Trophoblast cell (in vitro differentiated cells and primary cell): Measurements from ENCODE around the gene LY6G6D.
"Not testable (repeated sequence)": the region's sequence is repeated elsewhere in the genome, so short reads cannot be mapped to it uniquely, and the experiment has no call there.

ENCODE experiments used
- DNase-seq, 2 donors: peaks; one replicate each; pipeline ENCODE4 v3.0.0-alpha.2; 2016
- H2AFZ ChIP-seq: 2 replicates; pipeline ENCODE4 v1.6.1; 2013; ENCODE audit warnings: low read length, moderate library complexity, mild to moderate bottlenecking; ENCODE audit not compliant: insufficient read depth, poor library complexity
- H2AK5ac ChIP-seq: 2 replicates; pipeline ENCODE4 v1.6.1; 2013; ENCODE audit warnings: mild to moderate bottlenecking, low read length
- H2BK120ac ChIP-seq: 2 replicates; pipeline ENCODE4 v1.6.1; 2013; ENCODE audit warnings: low read length, mild to moderate bottlenecking, moderate library complexity; ENCODE audit not compliant: insufficient read depth, poor library complexity
- H2BK12ac ChIP-seq: 2 replicates; pipeline ENCODE4 v1.6.1; 2013; ENCODE audit warnings: mild to moderate bottlenecking, low read length, moderate library complexity
- H2BK5ac ChIP-seq: 2 replicates; pipeline ENCODE4 v1.6.1; 2013; ENCODE audit warnings: low read length, low read depth, moderate library complexity, mild to moderate bottlenecking; ENCODE audit not compliant: poor library complexity
- H3K14ac ChIP-seq: 2 replicates; pipeline ENCODE4 v1.6.1; 2013; ENCODE audit warnings: mild to moderate bottlenecking, low read length
- H3K18ac ChIP-seq: 2 replicates; pipeline ENCODE4 v1.6.1; 2013; ENCODE audit warnings: mild to moderate bottlenecking, low read length
- H3K23ac ChIP-seq: 2 replicates; pipeline ENCODE4 v1.6.1; 2013; ENCODE audit warnings: low read length
- H3K27ac ChIP-seq: 2 replicates; pipeline ENCODE4 v1.5.1; 2013; ENCODE audit warnings: low read depth, mild to moderate bottlenecking, inconsistent platforms, low read length, moderate library complexity
- H3K27me3 ChIP-seq: 2 replicates; pipeline ENCODE4 v1.6.1; 2013; ENCODE audit warnings: inconsistent platforms, mild to moderate bottlenecking, low read length, moderate library complexity; ENCODE audit not compliant: insufficient read depth
- H3K36me3 ChIP-seq, 2 experiments: 1 replicate in 1 of 2; 2 replicates in 1 of 2; pipeline ENCODE4 v1.6.1; 2013; ENCODE audit warnings: low read length in 2 of 2, mild to moderate bottlenecking in 2 of 2, moderate library complexity in 1 of 2; ENCODE audit not compliant: insufficient read depth in 2 of 2, control insufficient read depth in 1 of 2
- H3K4ac ChIP-seq: 2 replicates; pipeline ENCODE4 v1.6.1; 2013; ENCODE audit warnings: low read depth, mild to moderate bottlenecking, low read length, moderate library complexity
- H3K4me1 ChIP-seq, 2 experiments: 1 replicate in 1 of 2; 2 replicates in 1 of 2; pipeline ENCODE4 v1.6.1; 2013; ENCODE audit warnings: low read length in 2 of 2, mild to moderate bottlenecking in 2 of 2, moderate library complexity in 1 of 2; ENCODE audit not compliant: insufficient read depth in 2 of 2, control insufficient read depth in 1 of 2
- H3K4me2 ChIP-seq: 2 replicates; pipeline ENCODE4 v1.6.1; 2013; ENCODE audit warnings: inconsistent platforms, mild to moderate bottlenecking, low read length, moderate library complexity
- H3K4me3 ChIP-seq: 2 replicates; pipeline ENCODE4 v1.5.1; 2013; ENCODE audit warnings: mild to moderate bottlenecking, low read depth, low read length, inconsistent platforms
- H3K79me1 ChIP-seq: one replicate; pipeline ENCODE4 v1.6.1; 2013; ENCODE audit warnings: low read length
- H3K79me2 ChIP-seq: 2 replicates; pipeline ENCODE4 v1.6.1; 2013; ENCODE audit warnings: low read length, mild to moderate bottlenecking; ENCODE audit not compliant: control insufficient read depth, insufficient read depth, poor library complexity
- H3K9ac ChIP-seq: 2 replicates; pipeline ENCODE4 v1.6.1; 2013; ENCODE audit warnings: mild to moderate bottlenecking, low read length
- H3K9me3 ChIP-seq: 2 replicates; pipeline ENCODE4 v1.6.1; 2013; ENCODE audit warnings: low read depth, mild to moderate bottlenecking, control low read depth, inconsistent platforms, low read length; ENCODE audit not compliant: insufficient read depth
- H4K12ac ChIP-seq: 2 replicates; pipeline ENCODE4 v1.6.1; 2013; ENCODE audit warnings: low read depth, mild to moderate bottlenecking, low read length, moderate library complexity
- H4K8ac ChIP-seq: 2 replicates; pipeline ENCODE4 v1.6.1; 2013; ENCODE audit warnings: low read depth, mild to moderate bottlenecking, low read length, moderate library complexity
- H4K91ac ChIP-seq: one replicate; pipeline ENCODE4 v1.6.1; 2013; ENCODE audit warnings: low read depth, mild to moderate bottlenecking, low read length, moderate library complexity
- WGBS: extraction: QIAGEN DNeasy Blood & Tissue Kit; methylation state at CpG from one replicate; pipeline ENCODE4 v1.1.7; 2013; ENCODE audit warnings: missing lambda C conversion rate; ENCODE audit not compliant: insufficient read length, insufficient coverage; ENCODE audit errors: extremely low coverage; 5-methylcytosine and 5-hydroxymethylcytosine counted together

Gene LY6G6D

DNA sequence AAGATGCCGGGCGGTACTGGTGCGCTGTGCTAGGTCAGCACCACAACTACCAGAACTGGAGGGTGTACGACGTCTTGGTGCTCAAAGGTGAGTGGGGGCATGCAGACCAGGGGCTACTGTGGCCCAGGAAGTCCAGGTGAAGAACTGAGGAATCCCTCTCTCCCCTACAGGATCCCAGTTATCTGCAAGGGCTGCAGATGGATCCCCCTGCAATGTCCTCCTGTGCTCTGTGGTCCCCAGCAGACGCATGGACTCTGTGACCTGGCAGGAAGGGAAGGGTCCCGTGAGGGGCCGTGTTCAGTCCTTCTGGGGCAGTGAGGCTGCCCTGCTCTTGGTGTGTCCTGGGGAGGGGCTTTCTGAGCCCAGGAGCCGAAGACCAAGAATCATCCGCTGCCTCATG, 7.4 kb upstream of the LY6G6D start:
- Histone ChIP-seq H3K18ac (no peak overlapping the region), H3K27ac (no peak overlapping the region), H3K4me2 (no peak overlapping the region), H2BK120ac (no peak overlapping the region), H3K27me3 (no peaks in the 10 kb centered on the region), H3K4ac (no peak overlapping the region), H3K79me2 (peaks cover 1% of the 10 kb centered on the region), H2AFZ (no peak overlapping the region), H4K8ac (no peak overlapping the region), H3K14ac (no peak overlapping the region), H3K9me3 (peaks cover 2% of the 10 kb centered on the region), H3K79me1 (peaks cover 4% of the 10 kb centered on the region), H3K23ac (no peak overlapping the region), H2BK5ac (no peak overlapping the region), H3K4me1 (no peaks in the 10 kb centered on the region), H4K12ac (no peak overlapping the region), H3K4me3 (no peak overlapping the region), H4K91ac (no peak overlapping the region), H2BK12ac (no peak overlapping the region), H2AK5ac (no peak overlapping the region), H3K36me3 (no peaks in the 10 kb centered on the region), H3K9ac (no peak overlapping the region)
- WGBS: no CpG with 5 or more reads among the region's 10 CpGs
- no peak for DNase-seq

DNA sequence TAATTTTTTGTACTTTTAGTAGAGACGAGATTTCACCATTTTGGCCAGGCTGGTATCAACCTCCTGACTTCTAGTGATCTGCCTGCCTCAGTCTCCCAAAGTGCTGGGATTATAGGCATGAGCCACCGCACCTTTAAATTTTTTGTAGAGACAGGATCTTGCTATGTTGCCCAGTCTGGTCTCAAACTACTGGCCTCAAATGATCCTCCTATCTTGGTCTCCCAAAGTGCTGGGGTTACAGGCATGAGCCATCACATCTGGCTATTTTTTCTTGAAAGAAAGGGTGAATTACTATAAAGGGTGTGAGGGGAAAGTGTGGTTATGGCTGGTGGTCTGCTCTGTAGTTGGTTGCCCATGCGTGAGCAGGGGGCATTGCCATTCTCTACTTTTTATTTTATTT, 6.9 kb upstream of the LY6G6D start:
- WGBS: no CpG with 5 or more reads among the region's 3 CpGs
- H3K27ac ChIP-seq: no peak overlapping the region
- no peak overlapping the region for H2AK5ac ChIP-seq
- H3K9ac ChIP-seq: no peak overlapping the region
- H3K4me1 ChIP-seq: no peaks in the 10 kb centered on the region
- H3K36me3 ChIP-seq: no peaks in the 10 kb centered on the region
- H2AFZ ChIP-seq: no peak overlapping the region
- H3K27me3 ChIP-seq: no peaks in the 10 kb centered on the region
- H4K91ac ChIP-seq: no peak overlapping the region
- H2BK5ac ChIP-seq: no peak overlapping the region
- H3K79me2 ChIP-seq: no peaks in the 10 kb centered on the region
- H3K79me1 ChIP-seq: no peaks in the 10 kb centered on the region
- no peak overlapping the region for H3K14ac ChIP-seq
- H3K9me3 ChIP-seq: peaks cover 2% of the 10 kb centered on the region
- H4K12ac ChIP-seq: no peak overlapping the region
- no peak overlapping the region for H3K4me2 ChIP-seq
- no peak overlapping the region for H2BK12ac ChIP-seq
- H3K23ac ChIP-seq: no peak overlapping the region
- H3K4me3 ChIP-seq: no peak overlapping the region
- DNase-seq: no peak
- H4K8ac ChIP-seq: no peak overlapping the region
- H3K4ac ChIP-seq: no peak overlapping the region
- H3K18ac ChIP-seq: no peak overlapping the region
- no peak overlapping the region for H2BK120ac ChIP-seq

DNA sequence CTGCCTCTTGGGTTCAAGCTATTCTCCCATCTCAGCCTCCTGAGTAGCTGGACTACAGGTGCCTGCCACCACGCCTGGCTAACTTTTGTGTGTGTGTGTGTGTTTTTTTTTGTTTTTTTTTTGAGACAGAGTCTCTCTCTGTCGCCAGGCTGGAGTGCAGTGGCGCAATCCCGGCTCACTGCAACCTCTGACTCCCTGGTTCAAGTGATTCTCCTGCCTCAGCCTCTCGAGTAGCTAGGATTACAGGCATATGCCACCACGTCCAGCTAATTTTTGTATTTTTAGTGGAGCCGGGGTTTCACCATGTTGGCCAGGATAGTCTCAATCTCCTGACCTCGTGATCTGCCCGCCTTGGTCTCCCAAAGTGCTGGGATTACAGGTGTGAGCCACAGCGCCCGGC, 6.0 kb upstream of the LY6G6D start:
- not testable (repeated sequence) for H3K79me1 ChIP-seq, H4K91ac ChIP-seq, H3K14ac ChIP-seq, H3K18ac ChIP-seq, H4K8ac ChIP-seq, H2BK12ac ChIP-seq, H3K23ac ChIP-seq, H2BK120ac ChIP-seq, H3K4me3 ChIP-seq, H3K27me3 ChIP-seq, DNase-seq, H2AFZ ChIP-seq, H3K4ac ChIP-seq, H3K9ac ChIP-seq, H3K4me2 ChIP-seq, H3K4me1 ChIP-seq, H3K9me3 ChIP-seq, H4K12ac ChIP-seq, H3K79me2 ChIP-seq, H2AK5ac ChIP-seq, H3K27ac ChIP-seq, H3K36me3 ChIP-seq, H2BK5ac ChIP-seq
- no CpG with 5 or more reads among the region's 11 CpGs for WGBS

DNA sequence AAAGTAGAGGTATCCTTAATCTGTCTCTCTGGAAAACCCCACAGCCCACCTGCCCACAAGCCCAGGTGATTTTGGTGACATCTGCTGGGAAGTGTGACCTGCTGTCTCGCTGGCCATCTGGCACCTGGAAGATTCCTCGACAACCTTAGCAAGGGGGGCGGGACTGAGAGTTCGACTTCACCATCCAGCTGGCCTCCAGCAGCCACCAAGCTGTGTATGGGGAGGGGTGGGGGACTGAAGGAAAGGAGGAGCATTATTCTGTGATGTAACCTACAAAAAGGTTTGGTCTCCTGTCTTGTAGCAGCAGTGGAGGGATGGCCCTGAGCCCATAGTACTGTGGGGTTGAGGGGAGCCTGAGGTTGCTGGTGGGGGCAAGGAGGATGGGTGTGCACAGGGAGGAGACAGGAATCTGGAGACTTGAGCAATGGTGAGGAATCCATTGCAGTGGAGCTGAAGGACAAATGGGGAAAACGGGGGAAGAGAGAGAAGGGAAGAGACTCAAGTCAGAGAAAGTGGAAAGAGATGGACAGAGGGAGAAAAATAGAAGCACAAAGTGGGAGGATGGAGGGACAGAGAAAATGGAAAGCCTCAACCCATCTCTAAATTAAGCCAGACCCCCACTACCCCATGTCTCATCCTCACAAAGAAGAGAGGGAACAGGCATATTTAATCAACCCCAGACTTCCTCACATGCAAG, 4.5 kb upstream of the LY6G6D start:
- no peak overlapping the region for H3K9ac ChIP-seq
- no peaks in the 10 kb centered on the region for H3K27me3 ChIP-seq
- no peaks in the 10 kb centered on the region for H3K79me2 ChIP-seq
- H4K91ac ChIP-seq: no peak overlapping the region
- no peak overlapping the region for H3K23ac ChIP-seq
- H3K4me3 ChIP-seq: no peak overlapping the region
- no peak overlapping the region for H3K18ac ChIP-seq
- H3K4me2 ChIP-seq: no peak overlapping the region
- H4K8ac ChIP-seq: no peak overlapping the region
- no peak overlapping the region for H2BK120ac ChIP-seq
- peaks cover 2% of the 10 kb centered on the region for H3K79me1 ChIP-seq
- no peak overlapping the region for H2BK12ac ChIP-seq
- H2AFZ ChIP-seq: no peak overlapping the region
- no peak for DNase-seq
- H4K12ac ChIP-seq: no peak overlapping the region
- no peaks in the 10 kb centered on the region for H3K36me3 ChIP-seq
- WGBS: no CpG with 5 or more reads among the region's 5 CpGs
- H3K14ac ChIP-seq: no peak overlapping the region
- no peak overlapping the region for H3K4ac ChIP-seq
- H3K4me1 ChIP-seq: peaks cover 6 to 11% of the 10 kb centered on the region in 2 experiments
- no peak overlapping the region for H2AK5ac ChIP-seq
- no peak overlapping the region for H3K27ac ChIP-seq
- H2BK5ac ChIP-seq: no peak overlapping the region
- peaks cover 2% of the 10 kb centered on the region for H3K9me3 ChIP-seq
